PC-3 (cell line): ENCODE measurements around the gene VWA1. TPM values are rescaled to one million over a fixed set of nuclear protein-coding genes. Genes with fewer than 3 reads are reported as not detected.

Source experiments
- ATAC-seq: fragments of 200-7000 bp; cut with Tn5 transposase; 2 replicates; pipeline ENCODE4 v1.9.1; 2020; ENCODE audit warnings: mild to moderate bottlenecking, moderate library complexity
- BruUV-seq: library from RNA; stranded (reverse); fragments of 400-500 nt; replicated peaks from 2 replicates; lab custom pipeline; 2021; lab: Mats Ljungman, UMichigan
- CTCF ChIA-PET: fragments of 300-600 bp; sonication (Branson Sonifier 250); formaldehyde crosslinking; loops from one replicate; lab custom pipeline; 2022; ENCODE audit warnings: antibody characterized with exemption; lab: Charles Lee
- POLR2A ChIA-PET: fragments of 300-600 bp; sonication (Branson Sonifier 250); formaldehyde crosslinking; loops from one replicate; lab custom pipeline; 2022; ENCODE audit warnings: antibody characterized with exemption; ENCODE audit not compliant: unreplicated experiment; lab: Charles Lee
- DNase-seq: peaks from one replicate; pipeline ENCODE4 v3.0.0-alpha.2; 2015
- H2AFZ ChIP-seq: fragments of 300-600 bp; sonication (generic); 2 replicates; pipeline ENCODE4 v1.6.0; 2016; ENCODE audit warnings: antibody characterized with exemption, low read length
- H3F3A ChIP-seq: fragments of 300-600 bp; sonication (generic); one replicate; pipeline ENCODE4 v1.6.0; 2017; ENCODE audit warnings: antibody characterized with exemption, low read length, control low read depth, mild to moderate bottlenecking; ENCODE audit not compliant: unreplicated experiment
- H3K27ac ChIP-seq: fragments of 300-600 bp; sonication (generic); 2 replicates; pipeline ENCODE4 v1.5.1; 2016; ENCODE audit warnings: mild to moderate bottlenecking, low read length
- H3K27me3 ChIP-seq: fragments of 300-600 bp; sonication (generic); 2 replicates; pipeline ENCODE4 v1.6.1; 2016; ENCODE audit warnings: low read length, mixed read lengths
- H3K36me3 ChIP-seq: fragments of 300-600 bp; sonication (generic); 2 replicates; pipeline ENCODE4 v1.6.1; 2016; ENCODE audit warnings: low read depth, mixed run types, low read length, mixed read lengths
- H3K4me1 ChIP-seq: fragments of 300-600 bp; sonication (generic); 2 replicates; pipeline ENCODE4 v1.5.1; 2016; ENCODE audit warnings: low read length; ENCODE audit not compliant: insufficient read depth
- H3K4me2 ChIP-seq: fragments of 300-600 bp; sonication (generic); 2 replicates; pipeline ENCODE4 v1.6.0; 2016; ENCODE audit warnings: low read length
- H3K4me3 ChIP-seq: fragments of 300-600 bp; sonication (generic); 2 replicates; pipeline ENCODE4 v1.5.1; 2016; ENCODE audit warnings: mild to moderate bottlenecking, low read length, mixed read lengths
- H3K79me2 ChIP-seq: fragments of 300-600 bp; sonication (generic); 2 replicates; pipeline ENCODE4 v1.6.1; 2017; ENCODE audit warnings: low read length, mixed read lengths
- H3K9ac ChIP-seq: fragments of 300-600 bp; sonication (generic); 2 replicates; pipeline ENCODE4 v1.6.0; 2016; ENCODE audit warnings: mild to moderate bottlenecking, low read length
- H3K9me2 ChIP-seq: fragments of 300-600 bp; sonication (generic); replicated peaks from 2 replicates; pipeline ENCODE4 v1.6.1; 2016; ENCODE audit warnings: mixed run types, low read length, mixed read lengths
- H3K9me3 ChIP-seq: fragments of 300-600 bp; sonication (generic); 2 replicates; pipeline ENCODE4 v1.6.1; 2016; ENCODE audit warnings: low read length, mixed read lengths
- H4K20me1 ChIP-seq: fragments of 300-600 bp; sonication (generic); 2 replicates; pipeline ENCODE4 v1.6.1; 2016; ENCODE audit warnings: low read length, mixed read lengths
- EZH2 ChIP-seq: fragments of 300-600 bp; sonication (generic); IDR thresholded peaks from one replicate; pipeline ENCODE4 v1.6.1; 2017; ENCODE audit warnings: antibody characterized with exemption, mild to moderate bottlenecking, low read length; ENCODE audit not compliant: unreplicated experiment
- EZH2phosphoT487 ChIP-seq: fragments of 300-600 bp; sonication (generic); IDR thresholded peaks from 2 replicates; pipeline ENCODE4 v1.6.1; 2018; ENCODE audit warnings: mild to moderate bottlenecking, antibody characterized with exemption, low read length, borderline replicate concordance
- intact Hi-C: fragments of 100-400 bp; cut with micrococcal nuclease; formaldehyde crosslinking; loops from 2 replicates; pipeline ENCODE4 v1.9.0; 2023
- total RNA-seq: library from RNA; depleted of rRNA; stranded (reverse); fragments of >200 nt; gene quantifications from 2 replicates; pipeline ENCODE4 v1.2.3, GENCODE V29; 2014
- TF ChIP-seq, protein P1 (sequence below): fragments of 300-600 bp; sonication (generic); conservative IDR thresholded peaks from 2 replicates; pipeline ENCODE4 v1.5.1; 2017; ENCODE audit warnings: antibody characterized with exemption, low read depth, mild to moderate bottlenecking, low read length

VWA1 gene
- total RNA-seq, 1 experiment from 2014 or later, result 59.1 TPM

DNA sequence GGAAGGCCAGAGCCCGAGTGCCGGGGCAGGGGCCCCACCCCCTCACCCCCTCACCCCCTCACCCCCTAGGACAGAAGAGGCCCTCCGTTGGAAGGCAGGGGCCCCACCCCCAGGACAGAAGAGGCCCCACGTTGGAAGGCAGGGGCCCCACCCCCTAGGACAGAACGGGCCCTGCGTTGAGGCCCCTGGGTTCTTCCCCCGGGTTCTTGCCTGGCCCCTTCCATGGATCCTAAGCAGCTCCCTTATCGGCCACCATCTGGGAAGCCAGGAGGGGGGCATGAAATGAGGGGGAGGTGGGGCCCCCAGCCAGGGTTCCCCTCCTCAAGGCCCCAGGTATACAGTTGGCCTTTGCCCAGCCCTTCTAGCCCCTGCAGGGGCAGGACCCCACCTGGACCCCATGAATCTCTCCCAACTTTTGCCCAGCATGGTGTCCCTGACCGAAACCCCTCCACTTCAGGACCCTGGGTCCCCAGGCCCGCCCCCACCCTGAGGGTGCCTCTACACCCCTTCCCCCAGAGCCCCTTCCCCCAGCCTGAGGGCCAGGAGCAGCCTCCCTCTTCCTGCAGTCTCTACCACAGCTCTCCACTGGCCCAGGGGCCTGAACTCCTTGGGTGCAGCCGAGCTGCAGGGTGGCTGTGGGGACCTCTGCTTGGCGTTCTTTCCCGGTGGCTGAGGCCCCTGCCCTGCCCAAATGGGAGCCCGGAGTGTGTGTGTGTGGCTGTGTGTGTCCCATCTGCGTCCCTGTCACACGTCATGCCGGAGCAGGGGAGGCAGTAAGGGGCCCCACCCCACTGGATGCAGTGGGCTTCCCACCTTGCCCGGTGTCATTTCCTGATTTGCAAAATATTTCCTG, 4.3 kb upstream of the VWA1 start:
- no peak for ATAC-seq

DNA sequence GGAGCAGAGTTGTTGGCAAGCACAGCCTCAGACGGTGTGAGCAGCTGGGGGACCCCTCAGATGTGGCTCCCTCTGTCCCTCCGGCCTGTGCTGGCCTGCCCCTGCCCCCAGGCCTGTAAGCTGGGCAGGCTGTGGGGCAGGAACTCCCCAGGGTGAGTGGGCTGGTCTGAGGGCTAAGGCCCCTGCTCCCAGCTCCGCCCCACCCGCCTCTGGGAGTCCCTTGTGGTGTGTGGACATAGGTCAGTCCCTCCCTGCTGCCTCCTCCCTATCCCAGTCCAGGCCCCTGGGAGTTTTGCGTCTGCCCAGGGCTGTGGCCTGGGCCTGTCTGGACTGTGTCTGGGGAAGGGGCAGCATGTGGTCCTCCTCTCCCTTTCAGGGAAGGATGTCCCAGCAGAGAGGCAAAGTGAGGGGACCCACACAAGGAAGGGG, 3.6 kb upstream of the VWA1 start:
- H3K9ac ChIP-seq, result no peak overlapping the region
- H3K27me3 ChIP-seq, result no peaks in the 10 kb centered on the region
- intact Hi-C loops, result no loop called here
- no peak overlapping the region for H3K27ac ChIP-seq
- ATAC-seq, result peak; percentile 4
- H4K20me1 ChIP-seq, result no peaks in the 10 kb centered on the region
- peaks cover 48% of the 10 kb centered on the region for H3K4me1 ChIP-seq
- CTCF ChIA-PET, result interaction anchor here (0.7 kb wide), 1 partner anchor 33 kb away, joined by 3 read pairs; no protein-coding TSS in a partner anchor
- peak; percentile 37 for DNase-seq
- H3F3A ChIP-seq, result peaks cover 4% of the 10 kb centered on the region
- POLR2A ChIA-PET, result no interaction called here
- H3K4me2 ChIP-seq, result peak overlapping the region; percentile 29; the same call in 1 of the 2 replicates
- no peaks in the 10 kb centered on the region for H3K9me2 ChIP-seq
- peaks cover 11% of the 10 kb centered on the region for H3K79me2 ChIP-seq
- no peaks in the 10 kb centered on the region for H3K36me3 ChIP-seq
- no TSS peak for BruUV-seq
- H2AFZ ChIP-seq, result peak overlapping the region; percentile 35; the same call in 1 of the 2 replicates
- TF ChIP-seq EZH2phosphoT487 (no peak), EZH2 (no peak)
- TF ChIP-seq, protein P1, sequence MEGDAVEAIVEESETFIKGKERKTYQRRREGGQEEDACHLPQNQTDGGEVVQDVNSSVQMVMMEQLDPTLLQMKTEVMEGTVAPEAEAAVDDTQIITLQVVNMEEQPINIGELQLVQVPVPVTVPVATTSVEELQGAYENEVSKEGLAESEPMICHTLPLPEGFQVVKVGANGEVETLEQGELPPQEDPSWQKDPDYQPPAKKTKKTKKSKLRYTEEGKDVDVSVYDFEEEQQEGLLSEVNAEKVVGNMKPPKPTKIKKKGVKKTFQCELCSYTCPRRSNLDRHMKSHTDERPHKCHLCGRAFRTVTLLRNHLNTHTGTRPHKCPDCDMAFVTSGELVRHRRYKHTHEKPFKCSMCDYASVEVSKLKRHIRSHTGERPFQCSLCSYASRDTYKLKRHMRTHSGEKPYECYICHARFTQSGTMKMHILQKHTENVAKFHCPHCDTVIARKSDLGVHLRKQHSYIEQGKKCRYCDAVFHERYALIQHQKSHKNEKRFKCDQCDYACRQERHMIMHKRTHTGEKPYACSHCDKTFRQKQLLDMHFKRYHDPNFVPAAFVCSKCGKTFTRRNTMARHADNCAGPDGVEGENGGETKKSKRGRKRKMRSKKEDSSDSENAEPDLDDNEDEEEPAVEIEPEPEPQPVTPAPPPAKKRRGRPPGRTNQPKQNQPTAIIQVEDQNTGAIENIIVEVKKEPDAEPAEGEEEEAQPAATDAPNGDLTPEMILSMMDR, result no peak
- H3K9me3 ChIP-seq, result no peaks in the 10 kb centered on the region
- no peak overlapping the region for H3K4me3 ChIP-seq

More for the DNA sequence above, 4.3 kb upstream of the VWA1 start:
- Histone ChIP-seq H3K9ac (no peak overlapping the region), H3K27me3 (no peaks in the 10 kb centered on the region), H3K9me2 (no peaks in the 10 kb centered on the region), H4K20me1 (no peaks in the 10 kb centered on the region), H3K9me3 (no peaks in the 10 kb centered on the region), H3K4me3 (no peak overlapping the region), H3K4me2 (0 out of 2 replicates have a peak overlapping the region, but pooled peaks have one; percentile 29), H2AFZ (peak overlapping the region; percentile 35; the same call in 1 of the 2 replicates), H3K4me1 (peaks cover 42% of the 10 kb centered on the region), H3K36me3 (no peaks in the 10 kb centered on the region), H3K27ac (no peak overlapping the region), H3F3A (peaks cover 4% of the 10 kb centered on the region), H3K79me2 (peaks cover 4% of the 10 kb centered on the region)
- no peak for DNase-seq
- TF ChIP-seq, protein P1, result no peak
- TF ChIP-seq EZH2, result no peak
- no peak for TF ChIP-seq EZH2phosphoT487
- BruUV-seq, result no TSS peak
- ChIA-PET CTCF (interaction anchor here (0.7 kb wide), 1 partner anchor 33 kb away, joined by 3 read pairs; no protein-coding TSS in a partner anchor), POLR2A (no interaction called here)
- intact Hi-C loops, result no loop called here
